CD8-positive, alpha-beta memory T cell (primary cell): ENCODE results near the gene GCSAM. TPM values are rescaled to one million over a fixed set of nuclear protein-coding genes. Genes with fewer than 3 reads are reported as not detected.

Experiments used
- CTCF ChIA-PET: fragments of 350-600 bp; sonication (Branson Sonifier 250); formaldehyde crosslinking; loops from one replicate; lab custom pipeline; 2021; ENCODE audit warnings: antibody characterized with exemption; lab: Charles Lee
- POLR2A ChIA-PET: fragments of 350-600 bp; sonication (Branson Sonifier 250); formaldehyde crosslinking; loops from one replicate; lab custom pipeline; 2021; ENCODE audit warnings: antibody characterized with exemption; lab: Charles Lee
- DNase-seq, 5 donors: peaks; one replicate each; pipeline versions ENCODE4 v3.0.0 to v3.0.0-alpha.2; 2020 to 2022; ENCODE audit warnings: mixed read lengths in 1 of 5
- H3K27ac ChIP-seq: one replicate; pipeline ENCODE4 v1.7.0; 2013; ENCODE audit warnings: low read depth, mild to moderate bottlenecking, low read length, moderate library complexity
- H3K27me3 ChIP-seq: 2 replicates; pipeline ENCODE4 v1.7.0; 2013; ENCODE audit warnings: low read length, mild to moderate bottlenecking; ENCODE audit not compliant: insufficient read depth, poor library complexity, severe bottlenecking
- H3K36me3 ChIP-seq: 2 replicates; pipeline ENCODE4 v1.7.0; 2013; ENCODE audit warnings: mild to moderate bottlenecking, low read length, moderate library complexity; ENCODE audit not compliant: insufficient read depth
- H3K4me1 ChIP-seq: 2 replicates; pipeline ENCODE4 v1.7.0; 2013; ENCODE audit warnings: mild to moderate bottlenecking, low read length, moderate library complexity; ENCODE audit not compliant: insufficient read depth
- H3K4me3 ChIP-seq: 2 replicates; pipeline ENCODE4 v1.7.0; 2013; ENCODE audit warnings: mild to moderate bottlenecking, low read length
- H3K9me3 ChIP-seq: 2 replicates; pipeline ENCODE4 v1.7.0; 2013; ENCODE audit warnings: mild to moderate bottlenecking, low read length
- H3K27ac Mint-ChIP-seq, 8 donors: one replicate each; pipeline ENCODE4 v1.8.0; 2020 to 2021; ENCODE audit warnings: mixed read lengths in 8 of 8, mild to moderate bottlenecking in 6 of 8, inconsistent platforms in 3 of 8, moderate library complexity in 3 of 8
- H3K27me3 Mint-ChIP-seq, 2 donors: one replicate each; pipeline ENCODE4 v1.8.0; 2020 to 2021; ENCODE audit warnings: mixed read lengths in 2 of 2, mild to moderate bottlenecking in 1 of 2, moderate library complexity in 1 of 2
- H3K36me3 Mint-ChIP-seq, 3 donors: one replicate each; pipeline ENCODE4 v1.8.0; 2020 to 2021; ENCODE audit warnings: mixed read lengths in 3 of 3, inconsistent platforms in 1 of 3, mild to moderate bottlenecking in 1 of 3
- H3K4me1 Mint-ChIP-seq, 3 donors: one replicate each; pipeline ENCODE4 v1.8.0; 2020 to 2021; ENCODE audit warnings: mixed read lengths in 3 of 3, inconsistent platforms in 1 of 3, mild to moderate bottlenecking in 1 of 3
- H3K4me3 Mint-ChIP-seq, 7 donors: one replicate each; pipeline ENCODE4 v1.8.0; 2020 to 2021; ENCODE audit warnings: mixed read lengths in 7 of 7, mild to moderate bottlenecking in 6 of 7, moderate library complexity in 4 of 7, inconsistent platforms in 2 of 7
- H3K9me3 Mint-ChIP-seq, 5 donors: one replicate each; pipeline ENCODE4 v1.8.0; 2020 to 2022; ENCODE audit warnings: mixed read lengths in 5 of 5, mild to moderate bottlenecking in 3 of 5, moderate library complexity in 2 of 5, inconsistent platforms in 1 of 5
- polyA plus RNA-seq: library from polyadenylated mRNA; unstranded; fragments of 300-500 nt; fragmentation: Illumina TruSeq; gene quantifications from one replicate; pipeline ENCODE4 v1.2.3, GENCODE V29; 2021
- total RNA-seq, 2 experiments: library from RNA; stranded (reverse); gene quantifications; one replicate each; pipeline ENCODE4 v1.2.3, GENCODE V29; 2021

The GCSAM gene
- total and polyA plus RNA-seq, 3 experiments from 2014 or later = 4.1 to 17.8 (median 4.8) TPM

GRCh38 chr3:112115161-112115739 lies 17.8 kb downstream of the GCSAM start:
- Mint-ChIP-seq H3K4me3 (no peak overlapping the region), H3K9me3 (no peaks in the 10 kb centered on the region), H3K27ac (peak overlapping the region in 1 of 8 donors; percentile 0), H3K36me3 (peaks cover 0 to 4% (median 0%) of the 10 kb centered on the region in 3 donors), H3K27me3 (peaks cover 0 to 9% of the 10 kb centered on the region in 2 donors), H3K4me1 (peaks cover 11 to 26% (median 24%) of the 10 kb centered on the region in 3 donors)
- H3K4me1 ChIP-seq = peaks cover 6% of the 10 kb centered on the region
- ChIA-PET POLR2A (no interaction called here), CTCF (no interaction called here)
- no peaks in the 10 kb centered on the region for H3K27me3 ChIP-seq
- H3K27ac ChIP-seq = no peak overlapping the region
- no peaks in the 10 kb centered on the region for H3K9me3 ChIP-seq
- H3K4me3 ChIP-seq = no peak overlapping the region
- H3K36me3 ChIP-seq = no peaks in the 10 kb centered on the region
- DNase-seq = no peak

- H3K27me3 ChIP-seq = no peaks in the 10 kb centered on the region
- no peaks in the 10 kb centered on the region for H3K36me3 ChIP-seq
- peaks cover under 1% of the 10 kb centered on the region for H3K4me1 ChIP-seq
- Mint-ChIP-seq H3K4me1 (peaks cover 5 to 20% (median 18%) of the 10 kb centered on the region in 3 donors), H3K36me3 (peaks cover 0 to 4% (median 0%) of the 10 kb centered on the region in 3 donors), H3K9me3 (no peaks in the 10 kb centered on the region), H3K4me3 (no peak overlapping the region), H3K27me3 (peaks cover 0 to 9% of the 10 kb centered on the region in 2 donors), H3K27ac (no peak overlapping the region)
- ChIA-PET POLR2A (no interaction called here), CTCF (no interaction called here)
- DNase-seq = no peak
- no peak overlapping the region for H3K4me3 ChIP-seq
- H3K27ac ChIP-seq = no peak overlapping the region
- H3K9me3 ChIP-seq = no peaks in the 10 kb centered on the region
Measured at GRCh38 chr3:112114576-112115160, 18.4 kb downstream of the GCSAM start.

DNA sequence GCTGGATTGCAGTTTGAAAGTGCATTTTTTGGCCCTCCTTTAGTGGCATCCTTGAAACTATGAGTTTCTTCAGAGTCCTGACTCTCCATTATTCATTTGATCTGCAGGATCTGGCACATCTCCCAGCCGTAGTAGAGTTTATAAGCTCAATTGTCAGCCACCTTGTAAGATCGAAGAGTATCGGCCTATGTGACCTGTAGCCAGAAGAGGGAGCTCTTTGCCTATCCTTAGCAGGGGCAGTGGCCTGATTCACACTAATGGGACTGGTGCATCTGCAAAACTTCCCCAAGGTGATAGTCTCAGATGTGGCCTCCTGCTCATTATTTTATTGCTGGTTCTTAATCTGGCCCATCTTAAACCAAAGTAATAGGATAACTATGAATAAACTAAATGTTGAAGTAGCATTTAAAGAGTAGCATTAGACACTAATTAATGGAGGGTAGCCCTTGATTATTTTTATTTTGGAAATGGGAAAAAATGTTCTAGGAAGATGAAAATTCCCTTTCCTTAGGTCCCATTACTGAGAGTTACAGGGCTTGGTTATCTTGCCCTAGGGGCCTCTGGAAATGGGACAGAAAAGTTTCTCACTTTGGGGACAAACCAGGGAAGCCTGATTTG lies 21.2 kb downstream of the GCSAM start:
- no peak overlapping the region for H3K27ac Mint-ChIP-seq
- Histone ChIP-seq H3K9me3 (no peaks in the 10 kb centered on the region), H3K4me3 (no peak overlapping the region), H3K36me3 (no peaks in the 10 kb centered on the region), H3K4me1 (no peaks in the 10 kb centered on the region), H3K27me3 (no peaks in the 10 kb centered on the region), H3K27ac (no peak overlapping the region)
- H3K27me3 Mint-ChIP-seq = peaks cover 0 to 5% of the 10 kb centered on the region in 2 donors
- H3K9me3 Mint-ChIP-seq = no peaks in the 10 kb centered on the region
- H3K36me3 Mint-ChIP-seq = peaks cover 0 to 4% (median 0%) of the 10 kb centered on the region in 3 donors
- peaks cover 0 to 6% (median 5%) of the 10 kb centered on the region in 3 donors for H3K4me1 Mint-ChIP-seq
- POLR2A ChIA-PET = no interaction called here
- no peak overlapping the region for H3K4me3 Mint-ChIP-seq
- peak; percentile 16 to 70 (median 48) for DNase-seq
- CTCF ChIA-PET = interaction anchor here (0.6 to 2.1 kb wide), 32 partner anchors 9 to 434 kb away, joined by 3 to 16 read pairs (median 4); partner anchors contain the start of genes BTLA, CD200 and GCSAM

- no peaks in the 10 kb centered on the region for H3K4me1 ChIP-seq
- H3K27me3 ChIP-seq = no peaks in the 10 kb centered on the region
- no peaks in the 10 kb centered on the region for H3K36me3 ChIP-seq
- Mint-ChIP-seq H3K27me3 (peaks cover 3 to 5% of the 10 kb centered on the region in 2 donors), H3K4me1 (peaks cover 0 to 6% (median 5%) of the 10 kb centered on the region in 3 donors), H3K36me3 (peaks cover 0 to 4% (median 0%) of the 10 kb centered on the region in 3 donors), H3K4me3 (no peak overlapping the region), H3K9me3 (no peaks in the 10 kb centered on the region), H3K27ac (no peak overlapping the region)
- DNase-seq = no peak
- CTCF ChIA-PET = interaction anchor here (2.1 kb wide), 1 partner anchor 179 kb away, joined by 5 read pairs; no protein-coding TSS in a partner anchor
- POLR2A ChIA-PET = no interaction called here
- H3K9me3 ChIP-seq = no peaks in the 10 kb centered on the region
- H3K27ac ChIP-seq = no peak overlapping the region
- H3K4me3 ChIP-seq = no peak overlapping the region
Measured at GRCh38 chr3:112109322-112109721, 23.7 kb downstream of the GCSAM start.

DNA sequence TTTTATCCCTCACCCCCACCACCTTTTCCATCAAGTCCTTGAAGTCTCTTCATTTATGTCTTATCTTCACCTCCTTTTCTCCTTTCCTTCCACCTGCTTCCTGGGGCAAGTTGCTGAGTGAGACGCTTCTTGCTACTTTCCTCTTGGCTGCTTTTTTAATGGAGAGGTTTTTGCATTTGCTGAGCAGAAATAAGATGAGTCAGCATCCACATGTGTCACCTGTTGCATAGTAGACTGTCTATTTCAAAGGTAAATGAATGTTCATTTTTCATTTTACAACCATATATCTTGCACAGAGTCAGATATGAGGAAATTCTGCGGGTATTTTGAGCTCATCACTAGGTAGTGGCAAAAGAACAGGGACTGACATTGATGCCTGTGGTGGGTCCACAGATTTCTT lies 28.3 kb downstream of the GCSAM start:
- no peaks in the 10 kb centered on the region for H3K9me3 ChIP-seq
- ChIA-PET CTCF (no interaction called here), POLR2A (no interaction called here)
- H3K4me3 ChIP-seq = no peak overlapping the region
- no peaks in the 10 kb centered on the region for H3K9me3 Mint-ChIP-seq
- peaks cover 0 to 4% (median 0%) of the 10 kb centered on the region in 3 donors for H3K36me3 Mint-ChIP-seq
- H3K27me3 ChIP-seq = no peaks in the 10 kb centered on the region
- H3K27ac ChIP-seq = no peak overlapping the region
- no peaks in the 10 kb centered on the region for H3K4me1 Mint-ChIP-seq
- peak overlapping the region in 1 of 8 donors; percentile 27 for H3K27ac Mint-ChIP-seq
- no peaks in the 10 kb centered on the region for H3K4me1 ChIP-seq
- no peak overlapping the region for H3K4me3 Mint-ChIP-seq
- H3K27me3 Mint-ChIP-seq = peaks cover 2 to 6% of the 10 kb centered on the region in 2 donors
- DNase-seq = no peak
- no peaks in the 10 kb centered on the region for H3K36me3 ChIP-seq

DNA sequence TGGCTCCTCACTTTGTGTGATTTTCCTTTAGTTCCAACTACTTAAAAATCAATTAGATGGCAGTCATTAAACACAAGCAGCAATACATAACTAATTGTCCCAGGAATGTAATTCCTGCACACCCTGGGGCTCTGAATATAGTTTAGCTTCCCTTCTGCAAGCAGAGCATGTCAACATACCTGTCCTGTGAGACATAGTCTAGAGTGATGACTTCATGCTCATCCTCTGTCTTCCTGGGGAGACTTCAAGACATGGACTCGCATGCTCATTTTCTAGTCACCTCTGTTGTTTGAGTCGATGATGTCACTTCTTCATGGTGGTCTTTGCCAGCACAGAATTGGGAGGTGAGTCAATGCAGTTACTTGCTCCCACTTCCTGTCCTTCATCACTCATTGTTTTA lies 31.1 kb downstream of the GCSAM start:
- Mint-ChIP-seq H3K9me3 (no peaks in the 10 kb centered on the region), H3K4me3 (no peak overlapping the region), H3K36me3 (peaks cover 0 to 3% (median 0%) of the 10 kb centered on the region in 3 donors), H3K27me3 (peaks cover 2 to 16% of the 10 kb centered on the region in 2 donors), H3K27ac (peak overlapping the region in 1 of 8 donors; percentile 2), H3K4me1 (no peaks in the 10 kb centered on the region)
- no peak for DNase-seq
- H3K4me3 ChIP-seq = no peak overlapping the region
- ChIA-PET CTCF (interaction anchor here (2.0 kb wide), 1 partner anchor 10 kb away, joined by 7 read pairs; no protein-coding TSS in a partner anchor), POLR2A (no interaction called here)
- no peaks in the 10 kb centered on the region for H3K4me1 ChIP-seq
- no peaks in the 10 kb centered on the region for H3K27me3 ChIP-seq
- no peaks in the 10 kb centered on the region for H3K9me3 ChIP-seq
- no peak overlapping the region for H3K27ac ChIP-seq
- no peaks in the 10 kb centered on the region for H3K36me3 ChIP-seq

GRCh38 chr3:112097378-112097777 lies 35.7 kb downstream of the GCSAM start:
- ChIA-PET CTCF (no interaction called here), POLR2A (no interaction called here)
- Mint-ChIP-seq H3K9me3 (no peaks in the 10 kb centered on the region), H3K36me3 (peaks cover 0 to 6% (median 0%) of the 10 kb centered on the region in 3 donors), H3K4me1 (peaks cover 1 to 12% (median 7%) of the 10 kb centered on the region in 3 donors), H3K27me3 (peaks cover 6 to 22% of the 10 kb centered on the region in 2 donors), H3K4me3 (no peak overlapping the region), H3K27ac (no peak overlapping the region)
- DNase-seq = no peak
- H3K4me3 ChIP-seq = no peak overlapping the region
- H3K27me3 ChIP-seq = no peaks in the 10 kb centered on the region
- no peaks in the 10 kb centered on the region for H3K9me3 ChIP-seq
- no peak overlapping the region for H3K27ac ChIP-seq
- no peaks in the 10 kb centered on the region for H3K36me3 ChIP-seq
- peaks cover 3% of the 10 kb centered on the region for H3K4me1 ChIP-seq

DNA sequence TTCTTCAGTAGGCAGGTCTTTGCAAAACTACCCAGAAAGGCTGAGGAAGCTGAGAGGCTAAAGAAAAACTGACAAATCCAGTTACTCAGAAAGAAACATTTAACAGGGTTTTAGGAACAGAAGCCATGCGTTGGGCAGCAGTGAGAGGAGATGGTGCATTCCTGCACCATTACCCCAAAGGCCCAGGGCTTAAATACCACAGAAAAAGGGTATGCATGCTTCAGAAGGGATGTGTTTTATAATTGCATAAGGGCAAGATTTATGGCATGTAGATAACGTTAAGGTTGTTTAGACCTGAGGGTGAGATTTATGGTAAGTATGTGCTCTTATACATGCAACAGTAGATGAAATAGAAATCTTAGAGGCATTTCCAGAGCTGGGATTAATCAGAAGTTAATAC lies 36.9 kb downstream of the GCSAM start:
- DNase-seq = no peak
- POLR2A ChIA-PET = no interaction called here
- H3K9me3 Mint-ChIP-seq = no peaks in the 10 kb centered on the region
- Histone ChIP-seq H3K9me3 (no peaks in the 10 kb centered on the region), H3K27me3 (no peaks in the 10 kb centered on the region), H3K4me1 (peaks cover 3% of the 10 kb centered on the region), H3K36me3 (no peaks in the 10 kb centered on the region), H3K27ac (no peak overlapping the region), H3K4me3 (no peak overlapping the region)
- no peak overlapping the region for H3K27ac Mint-ChIP-seq
- no peak overlapping the region for H3K4me3 Mint-ChIP-seq
- H3K4me1 Mint-ChIP-seq = peaks cover 1 to 13% (median 8%) of the 10 kb centered on the region in 3 donors
- CTCF ChIA-PET = no interaction called here
- H3K27me3 Mint-ChIP-seq = peaks cover 8 to 19% of the 10 kb centered on the region in 2 donors
- peaks cover 0 to 6% (median 0%) of the 10 kb centered on the region in 3 donors for H3K36me3 Mint-ChIP-seq
